Stimulated activated CD4-positive, alpha-beta T cell treated with anti-CD3 and anti-CD28 coated beads, TNF-alpha, amount 100 ng/mL, for 1 hour (primary cell): ENCODE measurements around the gene VWF.

Experiments used
- DNase-seq, 3 donors: peaks; one replicate each; pipeline ENCODE4 v3.0.0-alpha.2; 2020; ENCODE audit warnings: low read depth in 3 of 3, low spot score in 1 of 3

The VWF gene

DNA sequence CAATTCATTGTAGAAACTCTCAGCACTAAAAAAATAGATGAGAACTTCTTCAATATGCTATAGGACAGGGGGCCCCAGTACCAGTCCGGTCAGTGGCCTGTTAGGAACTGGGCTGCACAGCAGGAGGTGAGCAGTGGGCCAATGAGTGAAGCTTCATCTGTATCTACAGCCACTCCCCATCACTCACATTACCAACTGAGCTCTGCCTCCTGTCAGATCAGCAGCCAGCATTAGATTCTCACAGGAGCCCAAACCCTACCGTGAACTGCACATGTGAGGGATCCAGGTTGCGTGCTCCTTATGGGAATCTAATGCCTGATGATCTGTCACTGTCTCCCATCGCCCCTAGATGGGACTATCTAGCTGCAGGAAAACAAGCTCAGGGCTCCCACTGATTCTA lies 163.7 kb downstream of the VWF start:
- no peak for DNase-seq

- DNase-seq: no peak
Measured at GRCh38 chr12:5956987-5957386, 167.5 kb downstream of the VWF start.

GRCh38 chr12:5954661-5955060 lies 169.8 kb downstream of the VWF start:
- DNase-seq: no peak

- DNase-seq: no peak
Measured at GRCh38 chr12:5953835-5954586, 170.5 kb downstream of the VWF start.

- DNase-seq: no peak
Measured at GRCh38 chr12:5952031-5952430, 172.4 kb downstream of the VWF start.

DNA sequence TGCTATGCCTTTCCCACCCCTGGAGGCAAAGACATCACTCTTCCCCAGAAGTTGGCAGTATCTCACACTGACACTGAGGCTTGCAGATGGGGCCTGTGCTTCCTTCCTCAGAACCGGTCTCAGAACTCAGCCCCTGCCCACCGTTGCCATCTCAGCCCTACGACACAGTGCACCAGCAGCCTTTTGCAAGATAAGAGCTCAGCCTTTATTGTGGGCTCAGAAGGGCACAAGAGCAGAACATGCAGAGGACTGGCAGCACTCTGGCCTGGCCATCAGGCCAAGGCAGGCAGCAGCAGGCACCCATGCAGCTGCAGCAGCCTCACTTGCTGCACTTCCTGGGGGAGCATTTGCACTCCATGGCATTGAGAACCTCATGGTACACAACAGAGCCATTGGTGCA lies 175.8 kb downstream of the VWF start:
- no peak for DNase-seq

DNA sequence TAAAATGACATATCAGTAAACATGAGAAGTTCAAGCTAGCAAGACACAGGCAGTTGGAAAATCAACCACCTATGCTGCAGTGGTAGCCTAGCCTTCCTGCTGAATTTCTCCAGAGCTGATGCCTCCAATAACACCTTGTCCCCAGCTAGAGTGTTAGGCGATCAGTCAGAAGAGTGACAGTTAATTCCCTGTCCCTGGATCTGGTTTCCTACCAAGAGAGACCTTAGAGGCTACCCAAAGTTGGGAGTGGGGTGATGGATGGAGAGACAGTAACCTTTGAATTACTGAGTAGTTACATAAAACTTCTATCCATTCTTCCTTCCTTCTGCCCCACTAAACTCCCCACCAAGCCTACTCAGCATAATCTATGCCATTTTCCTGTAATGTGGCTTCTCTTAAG lies 177.5 kb downstream of the VWF start:
- DNase-seq: no peak

GRCh38 chr12:5946388-5946787 lies 178.1 kb downstream of the VWF start:
- DNase-seq: no peak

DNA sequence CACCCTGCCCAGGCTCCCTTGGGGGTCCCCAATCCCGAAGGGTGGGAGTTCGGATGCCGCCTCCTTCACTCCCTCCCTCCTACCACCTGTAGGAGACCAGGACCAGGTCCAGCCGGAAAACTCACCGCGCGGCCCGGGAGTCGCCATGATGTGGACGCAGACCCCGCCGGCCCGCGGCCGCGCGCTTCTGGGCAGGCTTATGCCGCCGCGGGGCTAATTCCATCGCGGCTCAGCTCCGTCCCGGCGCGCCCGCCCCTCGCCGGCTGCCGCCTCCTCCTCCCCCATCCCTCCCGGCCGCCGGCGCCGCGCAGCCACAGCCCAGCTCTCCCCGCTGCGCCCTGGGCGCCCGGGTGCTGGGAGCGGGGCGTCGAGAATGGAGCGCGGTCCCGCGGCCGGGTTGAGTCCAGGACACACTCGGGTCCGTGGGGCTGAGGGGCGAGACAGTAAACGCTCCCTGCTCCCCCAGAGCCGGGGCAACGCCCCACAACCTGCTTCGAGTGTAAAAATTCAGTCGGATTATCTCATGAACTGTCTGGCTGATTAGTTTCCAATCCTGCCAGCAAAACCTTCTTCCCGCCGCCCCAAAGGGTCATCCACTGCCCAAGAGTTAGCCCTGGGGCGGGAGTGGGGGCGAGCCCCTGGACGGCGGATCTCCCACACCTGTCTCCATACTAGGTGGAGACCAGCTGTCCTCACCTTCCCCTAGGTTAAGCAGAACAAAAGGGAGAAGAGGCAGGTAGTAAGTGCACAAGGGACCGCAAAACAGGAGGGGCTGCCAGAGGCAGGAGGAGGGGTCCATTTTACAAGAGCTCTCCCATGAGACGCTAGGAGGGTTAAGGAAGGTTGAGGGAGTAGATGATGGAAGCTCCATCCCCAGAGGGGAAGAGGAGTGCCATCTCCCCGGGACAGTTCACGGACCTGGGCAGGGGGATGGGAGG lies 179.1 kb downstream of the VWF start, which contains the start of gene ANO2:
TSS of gene ANO2 (minus strand) at position 189 of the 938 bp plus-strand sequence. CDS start at position 147, 42 bp downstream.
- DNase-seq: no peak

DNA sequence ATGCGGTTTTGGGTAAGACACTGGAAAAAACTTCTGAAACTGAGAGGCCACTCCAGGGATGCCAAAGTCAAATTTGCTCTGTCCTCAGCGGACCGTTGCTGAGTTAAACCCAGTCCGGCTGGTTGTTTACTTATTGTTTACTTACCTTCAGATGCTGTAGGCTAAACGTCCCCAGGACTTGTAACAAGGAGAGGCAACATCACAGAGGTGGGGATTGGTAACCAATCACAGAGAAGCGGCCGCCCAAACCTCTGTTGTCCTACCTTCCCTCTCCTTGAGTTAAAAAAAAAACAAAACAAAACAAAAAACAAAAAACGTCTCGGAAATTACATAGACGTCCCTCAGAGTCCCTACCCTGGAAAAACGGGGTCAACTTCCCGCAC lies 179.8 kb downstream of the VWF start:
- no peak for DNase-seq

DNA sequence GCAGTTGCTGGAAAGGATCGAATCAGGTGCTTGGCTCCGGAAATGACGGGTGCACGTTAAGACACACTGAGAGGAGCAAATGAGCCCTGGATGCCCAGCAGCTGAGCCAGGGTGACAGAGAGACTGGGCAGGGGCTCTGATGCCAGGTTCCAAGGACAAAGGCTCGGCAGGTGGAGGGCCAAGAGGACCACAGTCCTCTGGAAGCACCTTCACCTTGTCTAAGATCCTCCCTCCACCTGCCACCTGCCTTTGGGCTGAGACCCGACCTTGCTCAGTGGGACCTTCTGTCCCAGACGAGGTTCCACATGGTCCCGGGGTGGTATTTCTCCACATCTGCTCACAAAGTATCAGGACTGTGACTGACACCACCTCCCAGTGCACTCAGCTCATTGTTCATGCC lies 180.4 kb downstream of the VWF start:
- no peak for DNase-seq

DNA sequence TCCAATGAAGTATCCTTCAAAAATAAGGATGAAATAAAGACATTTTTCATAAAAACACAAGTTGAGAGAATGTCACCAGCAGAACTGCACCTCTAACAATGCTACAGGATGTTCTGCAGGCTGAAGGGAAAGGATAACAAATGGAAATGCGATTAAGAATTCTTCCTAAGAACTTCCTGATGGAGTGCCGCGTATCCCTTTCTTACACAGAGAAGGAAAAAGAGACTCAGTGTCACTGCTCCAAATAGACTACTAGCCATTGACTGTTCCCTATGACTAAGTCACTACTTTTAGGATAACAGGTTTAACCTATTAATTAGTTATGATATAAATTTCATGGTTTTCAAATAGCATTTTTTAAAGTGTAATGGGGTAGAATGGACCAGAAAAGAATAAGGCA lies 182.6 kb downstream of the VWF start:
- no peak for DNase-seq

GRCh38 chr12:5927732-5928516 lies 196.5 kb downstream of the VWF start:
- no peak for DNase-seq

DNA sequence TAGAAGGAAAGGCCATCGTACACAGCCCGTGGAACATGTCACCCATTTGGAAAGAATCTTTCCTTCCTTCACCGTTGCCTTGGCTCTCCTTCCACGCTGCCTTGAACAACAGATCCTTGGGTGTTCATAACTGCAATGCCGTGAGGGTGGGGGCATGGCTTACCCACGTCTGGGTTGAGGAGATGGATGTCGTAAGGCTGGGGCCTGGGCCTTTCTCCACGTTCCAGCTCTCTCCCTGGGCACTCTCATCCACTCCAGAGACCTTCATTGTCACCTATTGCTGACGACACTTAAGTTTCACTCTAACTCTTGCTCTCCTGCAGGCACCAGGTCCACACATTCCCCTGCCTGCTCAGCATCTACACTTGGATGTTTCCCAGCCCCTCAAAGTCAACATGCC lies 198.8 kb downstream of the VWF start:
- no peak for DNase-seq

GRCh38 chr12:5924342-5924741 lies 200.1 kb downstream of the VWF start:
- DNase-seq: no peak

DNA sequence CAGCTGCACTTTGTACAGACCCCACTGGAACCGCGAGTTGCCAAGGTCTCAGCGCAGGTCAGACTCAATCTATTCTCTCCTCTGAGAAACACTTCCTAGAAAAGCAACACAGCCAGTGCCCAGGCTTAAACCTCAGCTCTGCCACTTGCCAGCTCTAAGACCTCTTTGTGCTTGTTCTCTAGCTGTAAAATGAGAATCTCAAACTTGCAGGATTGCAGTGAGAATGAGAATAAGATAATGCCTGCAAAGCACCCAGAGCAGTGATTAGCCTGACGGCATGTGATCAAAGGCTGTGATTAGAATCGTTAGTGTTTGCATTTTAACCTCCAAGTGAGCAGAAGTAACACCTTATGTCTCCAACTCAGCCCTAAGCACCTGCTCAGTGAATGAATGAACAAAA lies 200.7 kb downstream of the VWF start:
- DNase-seq: no peak

- DNase-seq: no peak
Measured at GRCh38 chr12:5923043-5923605, 201.3 kb downstream of the VWF start.

- DNase-seq: no peak
Measured at GRCh38 chr12:5921966-5922899, 202.2 kb downstream of the VWF start.

- DNase-seq: no peak
Measured at GRCh38 chr12:5921027-5921909, 203.2 kb downstream of the VWF start.
